Measurements from ENCODE around the gene PCP2. TPM values are rescaled to one million over a fixed set of nuclear protein-coding genes. Genes with fewer than 3 reads are reported as not detected.

PCP2 gene
- total RNA-seq, 1 donor from 2014 or later, result not detected

GRCh38 chr19:7589822-7590221 is 43.7 kb downstream of the PCP2 start:
- Mint-ChIP-seq H3K9me3 (no peaks in the 10 kb centered on the region), H3K4me1 (peaks cover 2% of the 10 kb centered on the region), H3K4me3 (no peak overlapping the region), H3K27me3 (ENCODE audit: insufficient read depth, low read depth) (peaks cover 7% of the 10 kb centered on the region), H3K36me3 (no peaks in the 10 kb centered on the region), H3K27ac (no peak overlapping the region)
- H3F3A ChIP-seq (ENCODE audit: low read depth), result no peaks in the 10 kb centered on the region
- peaks cover 20% of the 10 kb centered on the region for H3K27me3 ChIP-seq
- no peaks in the 10 kb centered on the region for H3K4me1 ChIP-seq
- H3K27ac ChIP-seq, result no peak overlapping the region
- no peaks in the 10 kb centered on the region for H3K36me3 ChIP-seq
- no peaks in the 10 kb centered on the region for H3K9me3 ChIP-seq (ENCODE audit: low read depth)
- no peak for TF ChIP-seq EZH2 (IDR thresholded peaks at IDR 0.05)
- TF ChIP-seq EZH2phosphoT487 (IDR thresholded peaks at IDR 0.05), result no peak
- DNase-seq (ENCODE audit: low spot score), result no peak
- H3K4me3 ChIP-seq, result no peak overlapping the region
- H3K9ac ChIP-seq, result no peak overlapping the region
- no peaks in the 10 kb centered on the region for H3K79me2 ChIP-seq (ENCODE audit: low read depth)
- no peak overlapping the region for H3K4me2 ChIP-seq
- H2AFZ ChIP-seq (replicated peaks), result no peak overlapping the region
- H4K20me1 ChIP-seq (ENCODE audit: low read depth), result no peaks in the 10 kb centered on the region

GRCh38 chr19:7582446-7582845 is 51.1 kb downstream of the PCP2 start:
- Histone ChIP-seq H3K27ac (no peak overlapping the region), H3K27me3 (peaks cover 56% of the 10 kb centered on the region), H3K4me2 (no peak overlapping the region), H3K4me3 (no peak overlapping the region), H3K36me3 (no peaks in the 10 kb centered on the region), H3K4me1 (no peaks in the 10 kb centered on the region), H3F3A (ENCODE audit: low read depth) (no peaks in the 10 kb centered on the region), H3K9me3 (ENCODE audit: low read depth) (no peaks in the 10 kb centered on the region), H3K9ac (no peak overlapping the region), H3K79me2 (ENCODE audit: low read depth) (no peaks in the 10 kb centered on the region), H4K20me1 (ENCODE audit: low read depth) (no peaks in the 10 kb centered on the region), H2AFZ (replicated peaks) (no peak overlapping the region)
- H3K27ac Mint-ChIP-seq, result no peak overlapping the region
- no peak for DNase-seq (ENCODE audit: low spot score)
- no peak overlapping the region for H3K4me3 Mint-ChIP-seq
- H3K4me1 Mint-ChIP-seq, result no peaks in the 10 kb centered on the region
- no peaks in the 10 kb centered on the region for H3K36me3 Mint-ChIP-seq
- peaks cover 13% of the 10 kb centered on the region for H3K27me3 Mint-ChIP-seq (ENCODE audit: insufficient read depth, low read depth)
- TF ChIP-seq EZH2phosphoT487 (IDR thresholded peaks at IDR 0.05) (no peak), CTCF (IDR thresholded peaks at IDR 0.05) (no peak), EZH2 (IDR thresholded peaks at IDR 0.05) (no peak)
- no peaks in the 10 kb centered on the region for H3K9me3 Mint-ChIP-seq

Small RNA genes lying within 50 kb of the gene (microRNA-seq; reads per million reads assigned to microRNA genes)
- gene MIR6792, result not detected

Small RNA genes lying within 50 kb of the gene (small RNA-seq; reads per million reads assigned to genes)
- gene MIR6792, result 0.07 reads per million

Other genes with a start within 250 kb of the PCP2 start
- gene PEX11G, start 144.7 kb downstream of the PCP2 start, total RNA-seq (ENCODE audit: low replicate concordance), result 1.0 and 5.7 TPM in 2 replicates
- gene ZNF358, start 117.6 kb downstream of the PCP2 start, total RNA-seq (ENCODE audit: low replicate concordance), result 16.9 and 50.3 TPM in 2 replicates
- 6.6 and 7.1 TPM in 2 replicates for gene MCOLN1, start 111.1 kb downstream of the PCP2 start, total RNA-seq (ENCODE audit: low replicate concordance)
- 25.5 and 78.9 TPM in 2 replicates for gene PNPLA6, start 98.0 kb downstream of the PCP2 start, total RNA-seq (ENCODE audit: low replicate concordance)
- gene CAMSAP3, start 37.9 kb downstream of the PCP2 start, total RNA-seq (ENCODE audit: low replicate concordance), result 2.7 and 15.6 TPM in 2 replicates
- 30.9 and 51.4 TPM in 2 replicates for gene XAB2, start 4.2 kb downstream of the PCP2 start, total RNA-seq (ENCODE audit: low replicate concordance)
- 22.0 and 30.3 TPM in 2 replicates for gene PET100, start 3.9 kb downstream of the PCP2 start, total RNA-seq (ENCODE audit: low replicate concordance)
- 12.7 and 21.9 TPM in 2 replicates for gene STXBP2, start 3.4 kb upstream of the PCP2 start, total RNA-seq (ENCODE audit: low replicate concordance)
- gene RETN, start 35.3 kb upstream of the PCP2 start, total RNA-seq (ENCODE audit: low replicate concordance), result not detected in 2 replicates
- gene MCEMP1, start 43.4 kb upstream of the PCP2 start, total RNA-seq (ENCODE audit: low replicate concordance), result not detected in 2 replicates
- gene TRAPPC5, start 47.1 kb upstream of the PCP2 start, total RNA-seq (ENCODE audit: low replicate concordance), result 24.4 and 53.7 TPM in 2 replicates
- gene FCER2, start 68.4 kb upstream of the PCP2 start, total RNA-seq (ENCODE audit: low replicate concordance), result not detected in 2 replicates
- not detected in 2 replicates for gene CLEC4G, start 98.4 kb upstream of the PCP2 start, total RNA-seq (ENCODE audit: low replicate concordance)
- not detected in 2 replicates for gene CD209, start 113.8 kb upstream of the PCP2 start, total RNA-seq (ENCODE audit: low replicate concordance)
- gene CLEC4M, start 129.5 kb upstream of the PCP2 start, total RNA-seq (ENCODE audit: low replicate concordance), result not detected in 2 replicates
- gene EVI5L, start 196.5 kb upstream of the PCP2 start, total RNA-seq (ENCODE audit: low replicate concordance), result 4.1 and 13.5 TPM in 2 replicates
- gene PRR36, start 240.7 kb upstream of the PCP2 start, total RNA-seq (ENCODE audit: low replicate concordance), result 0.07 and 2.8 TPM in 2 replicates